GM21390 (cell line): ENCODE data around the gene GALNT7.

Experiments used
- ATAC-seq: cut with Tn5 transposase; IDR thresholded peaks from one replicate; pipeline ENCODE4 v1.9.1; 2021; ENCODE audit not compliant: unreplicated experiment

Gene GALNT7

DNA sequence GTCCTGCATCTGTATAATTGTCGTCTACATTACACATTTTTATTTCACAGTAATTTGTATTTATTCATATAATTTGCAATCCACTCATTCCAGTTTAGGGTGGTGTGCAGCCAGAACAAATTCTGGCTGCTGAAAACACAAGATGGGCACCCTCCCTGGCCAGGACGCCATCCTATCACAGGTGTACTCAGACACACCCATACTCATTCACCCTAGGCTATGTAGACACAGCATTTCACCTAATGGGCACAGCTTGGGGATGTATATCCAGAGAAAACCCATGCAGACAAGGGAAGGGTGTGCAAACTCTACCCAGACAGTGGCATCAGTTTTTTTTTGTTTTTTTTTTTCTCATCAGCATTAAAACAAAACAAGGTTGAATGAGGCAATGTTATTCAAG is 92.4 kb downstream of the GALNT7 start:
- ATAC-seq = no peak

DNA sequence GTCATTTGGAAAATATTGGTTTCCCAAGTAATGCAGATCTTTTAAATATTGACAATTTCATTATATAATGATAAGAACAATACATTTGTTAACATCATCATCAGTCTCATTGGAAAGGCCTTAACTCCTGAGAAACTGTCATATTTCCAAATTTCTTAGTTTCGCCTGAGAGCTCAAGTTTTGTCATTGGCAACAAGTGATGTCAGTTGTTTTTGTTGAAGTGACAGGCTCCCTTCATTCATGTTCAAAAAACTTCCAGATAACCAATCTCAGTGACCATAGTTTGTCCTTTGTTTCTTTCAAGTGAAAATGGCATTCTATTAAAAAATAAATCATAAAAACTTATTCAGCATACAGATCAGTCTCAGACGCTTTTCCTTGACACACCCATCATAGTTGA is 93.8 kb downstream of the GALNT7 start:
- ATAC-seq = no peak

DNA sequence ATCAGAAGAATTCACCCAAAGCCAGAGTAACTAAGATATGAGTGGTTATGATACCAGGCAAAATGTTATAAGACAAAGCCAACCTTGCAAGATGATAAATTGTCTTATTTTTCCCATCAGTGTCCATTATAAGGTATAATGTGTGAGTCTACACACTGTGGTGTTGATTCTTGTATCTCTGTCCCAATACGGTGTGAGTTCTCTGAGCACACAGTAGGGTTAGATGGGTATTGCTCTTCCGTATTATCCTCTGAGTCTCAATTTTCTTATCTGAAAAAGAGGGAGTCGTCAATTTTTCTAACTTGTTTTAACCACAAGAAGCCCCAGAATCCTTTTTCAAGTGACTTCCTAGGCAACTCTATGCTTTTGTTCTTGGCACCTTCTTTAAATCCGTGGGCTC is 95.6 kb downstream of the GALNT7 start:
- peak; percentile 17 for ATAC-seq

DNA sequence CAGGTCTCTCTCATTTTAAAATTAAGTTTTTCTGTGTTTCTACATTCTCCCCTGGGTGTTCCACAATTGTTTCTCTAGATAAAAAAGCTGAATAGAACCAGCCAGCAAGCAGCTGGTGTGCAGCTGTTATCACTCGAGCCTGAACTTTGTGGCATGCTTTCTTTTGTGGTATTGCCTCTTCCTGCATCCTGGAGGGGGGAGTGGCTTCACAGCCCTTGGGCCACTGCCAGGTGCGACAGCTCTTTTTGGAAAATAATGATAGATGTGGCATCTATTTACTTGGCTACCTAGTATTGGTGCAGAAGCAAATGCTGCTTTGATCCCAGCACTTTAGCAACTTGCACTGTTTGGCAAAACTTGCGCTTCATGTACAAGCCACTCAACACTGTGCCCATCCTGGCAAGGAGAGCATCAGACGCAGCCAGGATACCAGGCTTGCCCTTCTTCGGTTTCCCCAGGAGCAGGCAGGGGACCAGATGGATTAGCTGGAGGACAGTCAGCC is 96.1 kb downstream of the GALNT7 start:
- ATAC-seq = peak; percentile 87

DNA sequence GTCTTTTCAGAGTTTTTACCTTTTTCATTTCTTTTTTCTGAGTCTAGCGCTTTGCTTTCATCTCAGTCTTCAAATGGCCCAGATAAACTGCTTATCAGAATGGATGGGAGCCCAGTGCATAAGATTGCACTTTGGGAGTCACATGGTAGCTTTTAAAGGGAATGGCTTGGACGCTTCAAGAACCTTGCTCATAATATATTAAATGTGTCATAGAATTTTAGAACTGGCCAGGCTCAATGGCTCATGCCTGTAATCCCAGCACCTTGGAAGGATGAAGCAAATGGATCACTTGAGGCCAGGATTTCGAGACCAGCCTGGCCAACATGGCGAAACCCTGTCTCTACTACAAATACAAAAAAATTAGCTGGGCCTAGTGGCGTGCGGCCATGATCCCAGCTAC is 97.1 kb downstream of the GALNT7 start:
- no peak for ATAC-seq

DNA sequence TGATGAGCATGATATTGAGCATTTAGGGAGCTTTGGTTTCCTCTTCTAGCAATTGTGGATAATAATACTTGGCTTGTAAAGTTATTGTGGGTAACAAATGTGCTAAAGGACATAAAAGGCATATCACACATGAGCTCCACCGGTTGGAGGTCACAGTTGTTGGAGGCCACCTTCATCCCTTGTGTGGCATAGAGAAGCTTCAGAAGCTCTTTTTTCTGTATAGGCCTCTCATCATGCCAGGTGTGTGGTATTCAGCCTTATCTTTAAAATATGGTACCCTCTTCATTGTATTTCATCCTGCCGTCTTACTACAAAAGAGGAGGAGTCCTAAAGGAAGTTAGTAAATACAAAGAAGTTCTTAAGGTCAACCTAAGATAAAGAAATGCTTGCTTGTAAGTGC is 99.1 kb downstream of the GALNT7 start:
- no peak for ATAC-seq

DNA sequence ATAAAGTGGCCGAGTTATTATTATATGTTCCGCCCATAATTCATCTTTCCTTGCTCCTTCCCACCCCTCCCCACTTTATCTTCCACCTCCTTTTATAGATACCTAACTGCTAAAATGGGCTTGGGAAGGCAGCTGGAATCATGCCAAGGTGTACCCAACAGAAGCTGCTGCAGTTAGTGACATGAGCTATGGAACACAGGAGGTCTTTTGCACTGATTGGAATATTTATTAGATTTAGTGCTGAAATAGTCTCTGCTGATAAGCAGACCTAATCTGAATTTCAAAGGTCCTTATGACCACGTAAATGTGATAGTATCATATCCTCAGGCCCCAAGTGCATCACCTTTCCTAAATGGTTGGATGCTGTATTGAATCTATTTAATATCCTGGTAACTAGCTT is 100.7 kb downstream of the GALNT7 start:
- ATAC-seq = no peak

DNA sequence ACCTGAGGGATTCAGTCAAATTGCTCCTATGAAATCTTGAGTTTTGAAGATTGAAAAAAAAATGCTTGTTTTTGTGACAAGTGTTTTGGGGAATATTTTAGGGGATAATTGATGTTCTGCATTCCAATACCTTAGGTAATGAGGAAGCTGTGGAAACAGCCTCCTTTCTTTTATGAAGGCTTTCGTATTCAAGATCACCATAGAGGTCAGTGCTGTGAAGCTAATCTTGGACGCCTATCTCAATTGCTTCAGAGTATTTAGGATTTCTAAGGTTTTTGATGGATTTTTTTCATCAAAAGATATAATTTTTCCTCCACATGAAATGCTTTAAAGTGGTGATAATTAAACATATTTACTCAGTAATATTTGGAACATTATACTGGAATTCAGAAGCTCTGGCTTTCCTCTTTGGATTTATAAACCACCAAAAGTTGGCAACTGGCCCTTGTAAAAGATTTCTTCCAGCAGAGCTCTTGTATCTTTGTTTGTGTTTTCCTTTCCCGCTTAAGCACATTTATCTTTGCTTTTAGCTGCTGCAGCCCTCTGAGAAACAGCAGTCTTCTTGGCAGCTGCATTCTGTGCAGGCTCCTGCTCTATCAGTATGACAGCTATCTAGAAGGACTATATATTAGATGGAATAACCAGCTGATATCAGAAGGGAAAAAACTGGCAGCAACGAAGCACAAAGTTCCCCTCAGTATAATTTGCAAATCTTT is 101.9 kb downstream of the GALNT7 start:
- ATAC-seq = no peak

DNA sequence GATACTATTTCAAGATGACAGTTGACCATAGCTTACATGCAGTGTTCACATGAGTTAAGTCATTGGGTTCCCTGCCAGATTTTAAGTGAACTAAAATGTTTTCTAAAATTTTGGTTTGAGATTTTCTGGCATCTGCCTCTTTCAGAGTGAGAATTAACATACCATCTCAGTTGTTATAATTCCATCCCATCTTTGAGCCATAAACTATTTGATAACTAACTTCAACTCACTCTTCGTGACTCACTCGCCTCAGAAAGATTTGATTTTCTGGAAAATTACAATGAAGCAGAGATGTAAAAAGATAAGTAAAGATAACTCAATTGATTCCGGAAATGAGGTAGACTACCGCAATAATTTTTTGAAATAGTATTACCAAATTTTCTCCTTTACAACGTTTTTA is 103.7 kb downstream of the GALNT7 start:
- no peak for ATAC-seq

DNA sequence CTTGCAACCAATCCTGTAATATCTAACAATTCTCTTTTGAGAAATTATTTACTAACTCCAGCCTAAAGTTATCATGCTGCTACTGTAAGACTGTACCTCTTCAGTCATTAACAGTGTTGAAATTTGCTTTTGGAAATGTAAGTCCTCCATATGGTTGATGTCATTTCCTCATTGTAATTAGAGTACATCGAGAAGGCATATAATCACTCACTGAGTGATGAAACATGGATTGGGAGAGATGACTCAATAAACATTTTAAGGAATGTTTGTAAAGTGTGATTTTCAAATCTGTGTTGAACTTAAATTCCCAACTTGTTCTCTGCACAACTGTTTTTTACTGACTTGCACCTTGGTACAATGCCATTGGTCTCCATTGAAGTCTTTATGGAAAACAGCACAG is 104.4 kb downstream of the GALNT7 start:
- ATAC-seq = no peak

DNA sequence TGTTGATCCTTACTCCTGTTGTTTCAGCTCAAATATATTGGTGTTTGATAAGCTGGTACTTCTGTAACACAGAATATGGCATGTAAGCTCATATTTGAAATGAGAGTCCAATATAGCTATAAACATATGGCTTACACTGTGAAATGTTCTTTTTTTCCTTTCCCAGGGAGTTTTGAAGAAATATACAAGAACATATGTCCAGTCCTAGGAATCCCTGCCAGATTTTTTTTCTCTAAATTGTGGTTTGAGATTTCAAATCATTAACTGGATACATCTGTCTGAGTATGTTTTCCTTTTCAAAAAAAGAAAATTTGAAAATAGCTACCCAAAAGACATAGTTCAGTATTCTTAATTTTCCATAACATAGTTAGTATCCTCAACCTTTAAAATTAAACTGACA is 105.3 kb downstream of the GALNT7 start:
- ATAC-seq = no peak

DNA sequence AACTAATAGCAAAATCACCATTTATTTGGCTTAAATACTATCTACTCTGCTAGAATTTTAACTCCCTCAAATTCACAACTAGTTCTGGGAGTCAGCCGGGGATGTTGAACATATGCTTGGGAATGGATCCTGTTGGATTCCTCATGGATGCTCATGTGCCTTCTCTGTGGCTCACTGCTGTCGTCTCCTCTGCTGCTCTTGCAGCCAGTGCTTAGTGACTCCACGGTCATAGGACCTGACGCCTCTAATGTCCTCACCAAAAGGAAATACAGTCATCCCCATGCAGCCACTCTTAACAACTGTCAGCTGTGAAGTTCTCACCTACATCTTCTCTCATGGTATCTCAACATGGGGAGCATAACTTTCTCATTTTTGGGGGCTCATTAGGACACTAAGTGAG is 106.1 kb downstream of the GALNT7 start:
- ATAC-seq = no peak

DNA sequence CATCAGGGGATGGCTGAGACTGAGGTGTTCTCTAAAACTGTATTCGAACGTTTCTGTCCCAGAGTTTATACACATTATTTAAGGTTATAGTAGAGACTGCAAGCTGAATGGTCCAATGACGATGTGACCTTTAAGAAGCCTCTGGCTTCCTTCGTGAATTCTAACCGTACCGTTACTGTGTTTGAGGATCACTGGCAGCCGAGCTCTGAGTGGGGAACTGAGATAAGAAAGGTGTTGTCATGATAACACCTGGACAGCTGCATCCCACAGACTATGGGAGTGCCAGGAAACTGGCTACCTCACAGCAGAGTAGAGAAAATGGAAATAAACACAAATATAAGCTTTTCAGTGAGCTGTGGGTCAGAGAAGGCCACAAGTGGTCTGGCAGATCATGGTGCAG is 106.5 kb downstream of the GALNT7 start:
- no peak for ATAC-seq

DNA sequence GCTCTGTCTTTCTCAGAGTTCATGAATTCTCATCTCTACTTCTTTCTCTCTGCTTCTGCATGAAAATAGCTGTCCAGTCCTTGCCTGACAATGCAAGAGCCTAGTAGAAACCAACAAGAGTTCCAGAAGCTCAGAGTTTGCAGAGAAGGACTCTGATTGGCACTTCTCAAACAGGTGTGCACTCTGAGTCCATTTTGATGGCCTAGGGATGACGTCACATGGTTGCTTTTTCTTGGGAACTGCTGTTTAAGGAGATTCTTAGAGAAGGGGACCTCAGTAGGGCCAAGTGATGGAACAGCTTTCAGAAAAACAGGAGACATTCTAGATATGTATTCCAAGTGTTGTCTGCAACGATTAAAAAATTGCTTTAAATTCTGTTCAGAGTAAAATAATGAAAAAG is 108.7 kb downstream of the GALNT7 start:
- ATAC-seq = no peak

DNA sequence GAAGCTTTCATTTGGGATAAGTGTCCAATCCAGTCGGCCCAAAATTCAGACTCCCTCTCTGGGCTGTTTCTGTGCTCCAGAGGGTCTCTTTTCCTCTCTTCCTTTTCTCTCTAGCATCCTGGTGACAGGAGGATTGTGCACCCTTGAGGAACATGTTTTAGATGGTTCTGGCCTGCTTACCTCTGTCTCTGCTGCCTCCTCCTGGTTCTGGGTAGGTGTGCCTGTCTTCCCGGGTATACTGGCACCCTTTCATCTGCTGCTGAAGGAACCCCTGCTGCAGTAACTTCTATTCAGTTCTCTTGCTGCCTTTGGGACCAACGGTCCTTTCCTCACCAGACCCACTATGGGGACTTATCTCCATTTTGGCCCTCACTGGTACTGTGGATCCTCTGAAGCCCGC is 112.4 kb downstream of the GALNT7 start:
- ATAC-seq = no peak

DNA sequence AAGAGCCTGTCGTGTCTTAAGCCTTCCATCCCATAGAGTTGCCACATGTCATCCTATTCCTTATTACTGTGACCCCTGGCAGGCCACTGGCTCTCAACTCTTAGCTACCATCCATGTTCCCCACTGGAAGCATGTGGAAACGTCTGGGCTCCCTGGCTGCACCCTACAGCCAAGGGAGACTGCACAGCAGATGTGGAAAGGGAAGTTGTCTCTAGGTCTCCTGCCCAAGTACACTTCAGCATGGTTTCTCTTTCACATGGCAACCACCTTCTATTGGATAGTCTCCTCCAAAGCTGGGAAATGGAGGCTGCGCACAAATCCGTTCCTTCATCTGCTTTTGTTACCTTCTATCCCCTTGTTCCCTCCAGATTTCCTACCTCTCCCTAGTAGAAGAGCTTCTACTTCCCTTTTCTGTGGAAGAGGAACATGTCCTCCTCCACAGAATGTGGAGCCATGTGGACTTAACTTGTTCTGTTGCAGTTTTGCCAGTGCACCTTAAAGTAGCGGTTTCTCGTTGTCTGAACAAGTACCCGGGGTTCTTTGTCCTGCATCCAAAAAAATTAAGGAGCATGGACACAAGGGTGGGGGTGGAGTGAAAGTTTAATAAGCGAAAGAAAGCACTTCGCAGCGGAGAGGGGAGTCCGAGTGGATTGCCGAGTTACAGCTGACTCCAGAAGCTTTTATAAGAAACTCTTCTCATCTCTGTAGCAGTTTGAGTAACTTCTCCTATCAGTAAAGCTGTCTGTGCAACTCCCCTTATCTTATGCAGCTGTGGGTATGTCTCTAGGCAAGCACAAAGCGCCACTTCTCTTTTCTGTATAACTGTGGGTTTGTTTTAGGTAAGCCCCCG is 113.0 kb downstream of the GALNT7 start:
- ATAC-seq = no peak

DNA sequence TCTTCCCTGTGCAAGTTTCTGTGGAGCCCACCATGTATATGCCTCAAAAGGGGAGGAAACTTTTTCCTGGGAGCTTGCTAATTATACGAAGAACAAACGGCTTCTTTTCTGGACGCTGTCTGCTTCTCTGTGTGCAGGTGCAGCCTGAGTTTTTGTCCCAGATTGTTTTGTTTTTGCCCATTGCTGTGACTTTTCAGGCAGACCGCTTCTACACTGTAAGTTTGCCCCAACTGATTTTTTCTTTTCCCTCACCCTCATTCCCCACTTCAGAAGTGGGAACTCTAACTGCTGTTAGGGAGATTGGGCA is 113.6 kb downstream of the GALNT7 start:
- ATAC-seq = no peak

DNA sequence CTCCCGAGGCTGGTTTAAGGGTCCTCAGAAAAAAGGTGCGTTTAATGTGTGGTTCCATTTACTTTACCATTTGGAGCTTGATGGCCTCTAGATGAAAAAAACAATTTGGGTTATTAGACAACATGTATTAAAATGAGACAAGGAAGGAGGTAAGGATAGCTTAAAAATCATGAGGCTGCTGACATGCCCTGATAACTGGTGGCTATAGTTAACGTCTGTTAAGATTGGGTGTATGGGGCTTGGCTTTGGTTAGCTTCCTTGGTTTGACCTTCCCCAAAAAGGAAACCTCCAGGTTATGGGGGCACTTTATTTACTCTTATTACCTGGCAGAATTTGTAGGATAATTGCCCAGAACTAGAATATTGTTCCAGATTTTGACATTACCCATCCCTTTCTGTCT is 114.0 kb downstream of the GALNT7 start:
- no peak for ATAC-seq

DNA sequence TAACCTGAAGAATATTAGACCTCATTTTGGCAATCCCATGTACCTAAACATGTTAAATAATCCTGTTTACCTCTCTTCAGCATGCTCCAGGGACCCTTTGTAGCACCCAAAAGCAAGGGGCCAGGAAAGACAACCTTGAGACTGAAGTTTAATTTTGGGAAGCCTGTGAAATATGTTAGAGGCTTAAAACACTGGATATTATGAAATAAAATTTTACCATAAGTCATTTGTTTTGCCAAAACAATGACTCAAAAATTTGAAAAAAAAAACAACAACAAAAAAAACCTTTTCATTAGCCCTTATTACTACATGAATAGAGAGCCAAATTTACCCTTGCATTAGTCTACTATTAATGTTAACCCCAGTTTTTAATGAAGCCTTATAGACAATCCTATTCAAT is 115.9 kb downstream of the GALNT7 start:
- ATAC-seq = no peak

DNA sequence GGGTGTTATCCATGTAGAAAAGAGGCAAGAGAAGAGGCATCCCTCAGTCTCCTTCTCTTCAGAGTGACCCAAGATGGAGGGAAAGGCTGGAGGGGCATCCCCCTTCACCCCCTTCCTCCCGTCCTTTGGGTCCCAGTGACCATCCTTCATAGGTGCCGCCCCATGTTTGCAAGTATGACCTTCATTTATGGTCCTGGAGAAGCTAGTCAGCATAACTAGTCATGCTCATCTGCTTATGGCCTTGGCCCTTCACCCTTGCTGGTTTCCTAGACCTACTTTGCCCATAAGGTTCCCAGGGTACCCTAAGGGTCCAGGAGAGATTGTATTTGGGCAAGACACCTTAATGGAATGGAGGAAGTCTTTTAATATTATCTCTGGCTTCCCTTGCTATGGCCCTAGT is 118.9 kb downstream of the GALNT7 start:
- ATAC-seq = no peak

DNA sequence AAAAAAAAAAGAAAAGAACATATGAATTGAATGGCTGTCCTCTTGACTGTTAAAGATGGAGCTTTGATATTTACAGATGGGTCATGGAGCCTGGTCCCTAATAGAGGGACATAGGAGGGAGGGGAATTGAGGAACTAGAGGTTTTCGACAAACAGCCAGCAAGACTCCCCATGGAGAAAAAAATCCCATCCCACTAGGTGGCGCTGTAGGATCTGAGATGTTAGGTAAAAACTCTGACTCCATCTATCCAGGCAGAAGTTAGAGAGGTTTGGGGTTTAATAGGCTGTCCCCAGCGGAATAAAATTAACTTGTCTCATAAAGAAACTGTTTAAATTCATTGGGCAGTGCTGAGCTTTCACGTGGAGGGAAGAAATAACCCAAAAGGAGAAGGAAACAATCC is 119.7 kb downstream of the GALNT7 start:
- peak; percentile 72 for ATAC-seq

DNA sequence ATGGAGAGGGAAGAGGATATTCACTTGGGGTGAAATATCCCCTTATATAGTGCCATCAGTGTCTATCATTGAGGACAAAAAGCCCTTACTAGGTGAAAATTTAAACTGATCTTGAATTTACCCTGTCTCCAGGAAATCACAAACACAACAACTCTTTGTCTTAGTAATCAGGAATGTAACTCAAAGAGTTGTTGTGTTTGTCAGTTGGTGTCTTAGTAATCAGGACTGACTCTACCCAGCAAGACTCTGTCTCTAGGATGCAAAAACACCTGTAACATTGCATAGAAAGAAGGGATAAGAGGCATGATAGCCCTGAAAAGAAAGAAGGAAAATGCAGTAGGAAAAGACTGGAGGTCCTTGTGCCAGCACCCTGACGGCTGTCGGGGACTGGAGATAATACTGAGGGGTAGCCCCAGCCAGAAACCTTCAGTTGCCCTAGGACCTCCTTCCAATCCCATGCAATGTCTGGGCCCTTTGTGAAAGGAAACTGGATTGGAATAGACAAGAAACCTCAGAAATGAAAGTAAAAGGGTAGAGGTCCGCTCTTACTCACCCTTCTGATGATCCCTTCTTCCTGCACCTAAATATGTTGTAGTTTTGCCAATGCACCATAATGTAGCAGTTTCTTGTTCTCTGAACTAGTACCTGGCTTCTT is 120.2 kb downstream of the GALNT7 start:
- peak; percentile 42 for ATAC-seq
